ENCODE measurements around the gene GTSE1.

- TF ChIP-seq CTCF (IDR thresholded peaks at IDR 0.05 in 8 of 11, conservative IDR thresholded peaks at IDR 0.05 in 3 of 11) (no peak), POLR2A (IDR thresholded peaks at IDR 0.05) (no peak)
Measured at GRCh38 chr22:46276563-46276962, 20.1 kb upstream of the GTSE1 start.
